ENCODE data around the gene ACSBG1. TPM values are rescaled to one million over a fixed set of nuclear protein-coding genes. Genes with fewer than 3 reads are reported as not detected.

Gene ACSBG1, protein sequence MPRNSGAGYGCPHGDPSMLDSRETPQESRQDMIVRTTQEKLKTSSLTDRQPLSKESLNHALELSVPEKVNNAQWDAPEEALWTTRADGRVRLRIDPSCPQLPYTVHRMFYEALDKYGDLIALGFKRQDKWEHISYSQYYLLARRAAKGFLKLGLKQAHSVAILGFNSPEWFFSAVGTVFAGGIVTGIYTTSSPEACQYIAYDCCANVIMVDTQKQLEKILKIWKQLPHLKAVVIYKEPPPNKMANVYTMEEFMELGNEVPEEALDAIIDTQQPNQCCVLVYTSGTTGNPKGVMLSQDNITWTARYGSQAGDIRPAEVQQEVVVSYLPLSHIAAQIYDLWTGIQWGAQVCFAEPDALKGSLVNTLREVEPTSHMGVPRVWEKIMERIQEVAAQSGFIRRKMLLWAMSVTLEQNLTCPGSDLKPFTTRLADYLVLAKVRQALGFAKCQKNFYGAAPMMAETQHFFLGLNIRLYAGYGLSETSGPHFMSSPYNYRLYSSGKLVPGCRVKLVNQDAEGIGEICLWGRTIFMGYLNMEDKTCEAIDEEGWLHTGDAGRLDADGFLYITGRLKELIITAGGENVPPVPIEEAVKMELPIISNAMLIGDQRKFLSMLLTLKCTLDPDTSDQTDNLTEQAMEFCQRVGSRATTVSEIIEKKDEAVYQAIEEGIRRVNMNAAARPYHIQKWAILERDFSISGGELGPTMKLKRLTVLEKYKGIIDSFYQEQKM
- total RNA-seq, result under 1 TPM; 0.29 to 0.32 TPM
- long read RNA-seq, partial matches to known transcripts, result 0 of 4 reads
- long read RNA-seq, other reads (novel, unspliced or antisense), result 4 of 4 reads

DNA sequence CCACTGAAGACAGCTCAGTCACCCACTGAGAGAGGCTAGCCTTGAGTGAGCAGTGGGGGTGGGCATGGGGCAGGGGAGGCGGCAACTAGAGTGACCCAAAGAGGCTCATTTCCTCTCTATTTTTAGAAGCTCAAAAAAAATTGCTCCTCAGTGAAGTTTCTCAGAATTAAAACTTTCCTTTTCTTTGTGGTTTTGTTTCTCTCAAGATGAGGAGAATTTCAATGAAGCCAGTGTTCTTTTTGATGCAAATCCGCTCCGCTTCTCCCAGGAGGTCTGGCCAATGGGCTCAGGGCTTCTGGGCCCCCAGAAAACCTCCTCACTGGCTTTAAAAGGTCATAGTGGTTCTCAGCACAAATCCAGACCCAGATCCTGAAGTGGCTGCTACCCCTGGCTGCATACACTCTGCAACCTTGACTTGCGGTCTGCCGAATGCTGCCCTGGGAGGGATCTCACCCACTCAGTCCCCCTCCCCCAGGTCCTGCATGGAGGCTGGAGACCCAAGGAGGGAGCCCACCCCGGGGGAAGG lies at the start of gene ACSBG1:
Gene ACSBG1 (minus strand): TSS at position 51 of the 526 bp plus-strand sequence. CDS start 64 bp downstream, outside the sequence.
- no peak for ATAC-seq
- DNase-seq, result no peak
- intact Hi-C loops (cut with DNase I), result loop anchor here in 1 of 2 donors (5.0 kb wide), 2 partner anchors 32 to 277 kb away; no protein-coding TSS in a partner anchor

DNA sequence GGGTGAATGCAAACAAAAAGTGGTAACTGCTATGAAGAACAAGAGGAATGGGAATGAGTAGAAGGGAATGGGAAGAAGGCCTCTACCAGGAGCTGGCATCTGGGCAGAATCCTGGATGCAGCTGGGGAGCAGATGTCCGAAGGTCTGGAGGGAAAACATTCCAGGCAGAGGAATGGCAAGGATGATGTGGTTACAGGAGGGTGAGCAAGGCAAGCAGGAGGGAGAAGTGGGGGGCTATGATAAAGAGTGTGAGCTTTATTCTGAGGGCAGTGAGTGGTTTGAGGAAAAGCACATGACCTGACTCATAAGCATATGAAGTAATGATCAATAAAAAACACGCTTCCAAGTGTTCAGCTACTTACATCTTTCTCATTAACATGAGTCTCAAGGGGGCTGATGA lies 48.0 kb upstream of the ACSBG1 start:
- no peak for ATAC-seq
- intact Hi-C loops (cut with DNase I), result no loop called here

DNA sequence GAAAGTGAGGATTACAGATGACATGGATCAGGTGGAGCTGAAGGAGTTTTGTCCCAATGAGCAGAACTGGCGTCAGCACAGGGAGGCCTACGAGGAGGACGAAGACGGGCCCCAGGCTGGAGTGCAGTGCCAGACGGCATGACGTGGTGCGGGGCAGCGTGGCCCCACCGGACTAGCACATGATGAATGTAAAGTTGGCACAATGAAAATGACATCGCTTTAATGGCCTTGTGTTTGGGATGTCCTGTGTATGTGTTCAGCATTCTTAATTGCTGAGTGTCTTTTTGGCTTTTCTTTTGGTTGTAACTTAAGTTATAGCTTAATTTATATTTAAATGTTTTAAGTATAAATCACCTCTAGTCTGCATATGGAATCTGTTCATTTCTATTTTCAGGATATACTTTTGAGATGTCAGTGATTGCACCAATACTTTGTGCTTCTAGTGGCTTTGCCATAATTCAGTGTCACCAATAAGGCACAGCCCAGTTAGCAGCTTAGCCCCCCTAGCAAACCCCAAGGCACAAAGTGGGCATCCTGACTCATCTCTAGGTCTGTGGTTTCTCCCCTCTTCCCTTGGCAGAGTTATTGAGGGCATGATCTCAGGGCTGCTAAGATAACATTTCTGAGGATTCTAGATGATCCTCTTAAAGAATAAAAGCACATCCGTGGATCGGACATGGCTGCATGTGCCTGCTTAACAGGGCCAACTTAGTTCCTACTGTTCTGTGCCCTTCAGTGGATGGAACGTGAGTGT lies 46.1 kb upstream of the ACSBG1 start:
- ATAC-seq, result no peak
- no peak for DNase-seq
- intact Hi-C loops (cut with DNase I), result no loop called here

More for the DNA sequence above, 48.0 kb upstream of the ACSBG1 start:
- DNase-seq, result no peak

DNA sequence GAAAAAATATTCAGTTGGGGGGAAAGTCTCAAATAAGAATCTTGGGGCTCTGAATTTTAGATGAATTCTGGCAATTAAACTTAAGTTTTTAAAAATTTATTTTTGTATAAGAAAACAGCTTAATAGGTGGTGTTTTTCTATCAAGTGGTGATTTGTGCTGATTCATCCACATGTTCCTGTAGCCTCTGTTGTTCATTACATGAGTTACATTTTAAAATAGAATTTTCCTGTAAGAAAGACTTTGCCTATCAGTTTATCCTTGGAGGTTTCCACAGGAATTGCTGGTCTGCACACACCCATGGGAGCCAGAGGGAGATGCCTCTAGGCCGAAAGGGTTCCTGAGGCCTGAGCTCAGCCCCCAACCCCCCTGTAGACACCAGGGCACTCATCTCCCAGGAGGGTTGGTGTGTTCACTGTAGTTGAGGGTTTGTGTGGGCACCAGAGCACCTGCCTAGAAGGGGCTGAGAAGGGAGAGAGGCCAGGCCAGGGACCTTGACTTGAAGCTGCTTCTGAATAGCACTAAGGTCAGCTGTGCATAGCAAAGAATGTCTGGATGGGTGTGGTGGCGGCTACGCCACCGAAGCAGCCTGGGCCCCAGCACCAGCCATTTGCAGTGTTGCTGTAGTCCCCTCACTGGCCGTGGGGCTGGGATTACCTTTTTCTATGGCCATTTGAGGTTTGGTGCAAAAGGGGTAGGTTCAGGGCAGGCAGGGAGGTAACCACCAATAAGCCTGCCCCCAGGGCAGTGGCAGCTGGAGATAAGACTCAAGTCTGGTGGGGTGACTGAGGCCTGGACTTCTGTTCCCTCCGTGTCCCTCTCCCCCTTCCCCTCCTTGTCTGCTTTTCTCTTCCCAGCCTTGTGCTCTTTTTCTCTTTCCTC lies 41.9 kb upstream of the ACSBG1 start:
- no peak for DNase-seq
- no peak for ATAC-seq
- intact Hi-C loops (cut with DNase I), result no loop called here

DNA sequence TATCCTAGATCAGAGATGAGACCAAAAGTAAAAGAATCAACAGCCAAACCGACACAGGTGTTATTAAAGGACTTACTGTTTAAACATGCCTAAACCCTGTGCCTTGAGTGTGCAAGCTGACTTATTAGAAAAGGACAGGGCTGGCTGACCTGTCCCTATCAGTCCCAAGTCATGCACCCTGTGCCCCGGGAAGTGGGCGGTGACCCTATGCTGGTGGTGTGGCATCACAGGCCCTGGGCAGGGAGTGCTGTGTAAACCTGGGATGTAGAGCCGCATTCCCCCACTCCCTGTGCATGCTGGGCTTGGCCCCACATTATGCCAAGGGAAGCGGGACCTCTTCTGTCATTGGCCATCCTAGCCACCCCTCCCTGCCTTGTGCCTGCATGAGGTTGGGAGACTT lies 40.6 kb upstream of the ACSBG1 start:
- ATAC-seq (no peak), DNase-seq (no peak)
- intact Hi-C loops (cut with DNase I), result no loop called here

DNA sequence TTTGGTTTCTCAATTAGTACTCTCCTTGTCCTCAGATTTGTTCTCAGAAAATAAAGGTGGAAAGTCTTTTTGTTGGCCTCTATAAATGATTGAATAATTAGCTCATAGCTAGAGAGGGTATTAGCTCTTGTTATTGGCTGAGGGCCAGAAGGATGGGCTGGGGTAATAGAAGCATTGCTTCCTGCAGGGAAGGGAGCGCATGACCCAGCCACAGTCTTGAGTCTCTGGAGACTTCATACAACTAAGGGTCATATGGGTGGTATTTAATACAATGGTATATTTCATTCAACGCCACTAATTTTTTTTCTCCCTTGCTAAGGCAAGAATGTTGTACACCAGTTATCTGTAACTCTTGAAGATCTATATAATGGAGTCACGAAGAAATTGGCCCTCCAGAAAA lies 38.4 kb upstream of the ACSBG1 start:
- ATAC-seq, result no peak
- intact Hi-C loops (cut with DNase I), result no loop called here
- DNase-seq, result no peak

DNA sequence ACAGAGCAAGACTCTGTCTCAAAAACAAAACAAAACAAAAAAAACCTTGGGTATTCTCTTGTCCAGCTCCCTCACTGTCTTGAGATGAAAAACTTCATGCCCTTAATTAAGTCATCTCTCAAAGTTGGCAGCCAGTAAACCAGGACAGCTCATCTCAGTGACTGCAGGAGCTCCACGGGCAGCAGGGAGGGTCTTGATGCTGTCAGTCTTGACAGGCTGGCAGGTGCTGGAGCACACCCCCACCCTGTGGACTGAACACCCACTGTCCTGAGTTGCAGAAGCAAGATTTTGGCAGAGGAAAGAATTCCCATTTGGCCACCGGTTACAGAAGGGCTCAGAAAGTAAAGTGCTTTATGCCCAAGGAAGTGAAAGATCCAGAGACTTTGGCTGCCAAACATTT lies 38.0 kb upstream of the ACSBG1 start:
- DNase-seq, result no peak
- intact Hi-C loops (cut with DNase I), result no loop called here
- peak in 1 of 2 donors; percentile 28 for ATAC-seq

DNA sequence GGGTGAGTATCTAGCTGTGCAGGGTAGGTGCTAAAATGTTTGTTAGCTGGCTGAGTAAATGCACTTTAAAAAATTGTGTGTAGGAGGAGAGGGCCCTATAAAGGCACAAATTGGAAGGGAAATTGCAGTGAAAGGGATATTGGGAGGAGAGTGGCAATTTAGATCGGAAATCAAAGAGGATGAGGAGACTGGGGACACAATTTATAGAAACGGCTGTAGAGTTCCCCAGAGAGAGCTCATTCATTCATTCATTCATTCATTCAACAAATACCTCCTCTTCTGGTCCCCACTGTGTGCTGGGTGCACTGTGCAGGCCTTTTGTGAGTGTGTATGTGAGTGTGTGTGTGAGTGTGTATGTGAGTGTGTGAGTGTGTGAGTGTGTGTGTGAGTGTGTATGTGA lies 32.4 kb upstream of the ACSBG1 start:
- no peak for DNase-seq
- no peak for ATAC-seq
- intact Hi-C loops (cut with DNase I), result no loop called here

DNA sequence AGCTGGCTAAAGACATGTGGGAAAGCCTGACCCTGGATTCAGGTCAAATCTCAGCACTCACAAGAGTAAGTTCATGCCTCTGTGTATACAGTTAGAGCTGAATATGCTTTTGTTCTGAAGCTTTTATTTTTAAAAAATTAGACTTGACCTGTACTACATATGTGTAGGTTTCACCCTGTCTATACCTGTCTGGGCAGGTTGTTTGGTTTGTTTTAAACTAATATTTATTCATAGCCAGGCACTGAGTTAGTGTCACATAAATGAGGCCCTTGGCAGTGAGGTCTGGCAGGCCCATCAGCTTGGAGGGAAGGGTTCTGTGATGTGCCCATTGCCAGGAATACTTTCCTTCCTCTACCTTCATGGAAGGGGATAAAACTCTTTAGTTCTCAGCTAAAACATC lies 31.9 kb upstream of the ACSBG1 start:
- ATAC-seq (no peak), DNase-seq (no peak)
- intact Hi-C loops (cut with DNase I), result no loop called here

DNA sequence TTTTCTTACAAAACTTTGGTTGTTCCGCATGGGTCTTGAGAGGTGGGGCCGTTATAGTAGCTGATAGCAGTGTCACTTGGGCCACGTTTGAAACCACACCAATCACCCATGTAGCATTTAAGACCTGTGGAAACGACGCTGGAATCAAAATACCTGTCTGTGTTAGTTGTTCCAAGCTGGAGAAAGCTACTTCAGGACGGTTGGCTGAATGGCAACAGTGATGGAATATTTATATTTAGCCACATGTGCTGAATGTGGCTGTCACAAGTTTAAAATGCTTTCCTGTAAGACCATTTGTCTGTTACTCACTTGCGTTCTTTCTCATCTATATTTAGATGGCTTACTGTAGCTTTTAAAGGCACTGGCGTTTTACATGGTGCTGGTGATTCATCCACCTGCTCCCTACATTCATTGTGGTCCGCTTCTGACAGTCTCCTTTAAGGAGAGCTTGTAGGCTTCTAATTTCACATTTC lies 31.4 kb upstream of the ACSBG1 start:
- ATAC-seq, result peak; percentile 53 to 70
- DNase-seq, result no peak
- intact Hi-C loops (cut with DNase I), result no loop called here

DNA sequence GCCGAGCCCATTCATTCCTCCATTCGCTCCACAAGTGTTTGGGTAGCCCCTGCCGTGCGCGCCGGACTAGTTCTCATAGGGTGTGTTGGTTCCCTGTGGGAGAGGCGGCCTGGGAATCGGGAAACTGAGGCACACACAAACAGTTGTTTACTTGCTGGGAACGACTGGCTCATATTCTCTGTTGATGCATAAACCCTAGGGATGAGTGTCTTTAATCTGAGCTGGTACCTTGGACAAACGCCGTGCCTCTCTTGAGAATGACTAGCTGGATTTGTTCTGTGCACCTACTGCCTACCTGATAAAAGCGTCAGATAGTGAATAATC lies 30.7 kb upstream of the ACSBG1 start:
- intact Hi-C loops (cut with DNase I), result no loop called here
- DNase-seq (no peak), ATAC-seq (peak in 1 of 2 donors; percentile 5)

DNA sequence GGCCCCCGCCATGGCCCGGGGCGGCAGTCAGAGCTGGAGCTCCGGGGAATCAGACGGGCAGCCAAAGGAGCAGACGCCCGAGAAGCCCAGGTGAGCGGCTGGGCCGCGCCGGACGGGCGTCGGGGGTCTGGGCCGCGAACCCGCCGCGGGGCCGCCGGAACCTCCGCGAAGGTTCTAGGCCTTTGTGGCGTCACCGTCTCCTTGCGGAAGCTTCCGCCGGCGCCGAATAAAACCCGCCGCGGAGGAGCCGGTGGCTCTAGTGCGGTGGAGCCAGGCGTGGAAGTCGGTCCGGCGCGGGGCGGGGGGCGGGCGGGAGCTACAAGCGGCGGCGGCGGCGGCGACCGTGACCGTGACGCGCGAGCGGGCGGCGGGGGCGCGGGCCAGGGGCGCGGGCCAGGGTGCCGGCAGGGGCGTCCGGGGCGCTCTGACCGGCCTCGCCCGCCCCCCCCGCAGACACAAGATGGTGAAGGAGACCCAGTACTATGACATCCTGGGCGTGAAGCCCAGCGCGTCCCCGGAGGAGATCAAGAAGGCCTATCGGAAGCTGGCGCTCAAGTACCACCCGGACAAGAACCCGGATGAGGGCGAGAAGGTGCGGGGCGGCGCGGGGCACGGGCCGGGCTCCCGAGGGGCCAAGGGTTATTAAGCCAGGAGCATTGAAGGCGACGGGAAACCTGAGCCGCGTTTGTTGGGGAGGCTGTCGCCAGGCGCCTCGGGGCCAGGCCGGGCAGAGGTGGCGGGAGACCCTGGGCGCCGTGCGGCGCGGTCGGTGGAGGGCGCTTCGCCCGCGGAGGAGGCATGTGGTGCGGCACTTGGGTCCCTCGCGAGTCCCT lies 30.2 kb upstream of the ACSBG1 start, which contains the start of gene DNAJA4:
Gene DNAJA4 (plus strand): TSS at position 259 of the 833 bp plus-strand sequence. CDS start 202 bp downstream, at position 461.
- peak; percentile 61 to 74 for ATAC-seq
- peak; percentile 76 for DNase-seq
- intact Hi-C loops (cut with DNase I), result no loop called here

DNA sequence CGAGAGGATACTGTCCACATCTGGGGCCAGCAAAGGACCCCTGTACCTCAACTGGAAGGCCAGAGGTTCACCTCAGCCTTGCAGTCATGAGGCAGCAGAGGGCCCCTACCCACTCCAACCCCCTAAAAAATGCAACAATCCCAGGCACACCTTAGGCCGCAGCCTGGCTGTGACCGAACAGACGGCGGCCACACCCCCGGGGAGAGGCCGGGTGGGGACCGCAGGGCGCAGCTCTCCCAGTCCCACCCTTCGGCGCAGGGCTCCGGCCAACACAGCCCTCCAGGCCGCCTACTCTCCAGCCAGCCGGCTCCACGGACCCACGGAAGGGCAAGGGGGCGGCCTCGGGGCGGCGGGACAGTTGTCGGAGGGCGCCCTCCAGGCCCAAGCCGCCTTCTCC lies 29.5 kb upstream of the ACSBG1 start:
- peak; percentile 4 to 10 for ATAC-seq
- no peak for DNase-seq
- intact Hi-C loops (cut with DNase I), result no loop called here

DNA sequence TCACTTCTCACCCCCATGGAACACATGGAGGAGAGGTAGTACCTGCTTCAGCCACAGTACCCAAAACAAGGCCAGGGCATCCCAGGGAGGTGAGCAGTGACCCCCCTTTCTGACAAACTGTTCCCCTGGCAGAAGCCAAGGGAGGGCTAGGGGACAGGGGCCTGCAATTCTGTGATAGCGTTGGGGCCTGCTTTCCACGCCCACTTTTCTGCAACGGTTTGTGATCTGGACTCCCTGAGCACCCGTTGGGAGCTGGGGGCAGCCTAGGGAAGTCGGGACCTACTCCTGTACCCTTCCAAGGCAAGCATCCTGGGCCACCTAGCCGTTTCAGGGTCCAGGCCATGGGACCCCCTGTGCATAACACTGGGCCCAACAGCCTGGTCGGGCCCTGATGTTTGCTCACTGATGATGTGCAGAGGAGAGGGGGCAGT lies 29.0 kb upstream of the ACSBG1 start:
- intact Hi-C loops (cut with DNase I), result no loop called here
- ATAC-seq (no peak), DNase-seq (no peak)

DNA sequence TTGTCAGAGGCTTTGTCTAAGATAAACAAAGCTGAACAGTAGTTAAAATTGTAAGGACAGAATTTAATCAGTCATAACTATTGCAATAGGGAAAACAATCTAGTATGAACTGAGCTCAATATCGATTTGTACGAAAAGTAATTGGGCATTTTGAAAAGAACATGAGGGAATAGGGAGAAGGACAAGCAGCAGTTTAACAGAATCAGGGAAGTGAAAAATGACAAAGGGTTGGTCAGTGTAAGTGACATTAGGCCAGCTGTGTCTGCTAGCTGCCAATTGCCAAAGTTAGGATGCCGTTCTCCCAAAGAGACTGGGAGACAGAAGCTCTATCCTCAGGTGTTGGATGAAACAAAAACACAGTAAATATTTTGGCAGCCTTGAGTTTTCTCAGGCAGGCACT lies 26.7 kb upstream of the ACSBG1 start:
- no peak for ATAC-seq
- intact Hi-C loops (cut with DNase I), result no loop called here
- DNase-seq, result no peak

DNA sequence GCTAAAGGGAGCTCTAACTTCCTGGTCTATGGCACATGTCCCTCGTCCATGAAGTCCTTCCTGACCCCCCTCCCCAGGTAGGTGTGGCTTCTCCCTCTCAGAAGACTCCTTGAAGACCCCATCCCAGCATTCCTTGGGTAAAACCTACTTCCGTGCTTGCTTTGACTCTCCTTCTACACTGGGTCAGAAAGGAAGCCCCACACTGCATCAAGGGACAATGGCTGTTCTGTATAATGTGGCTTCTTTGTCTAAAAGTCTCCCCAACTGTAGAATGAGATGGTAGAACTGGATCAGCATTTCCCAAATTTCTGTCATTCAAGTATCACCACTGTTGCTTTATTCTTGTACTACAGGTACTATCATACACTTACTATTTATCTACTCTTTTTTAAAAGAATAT lies 26.1 kb upstream of the ACSBG1 start:
- ATAC-seq, result no peak
- DNase-seq, result no peak
- intact Hi-C loops (cut with DNase I), result no loop called here

DNA sequence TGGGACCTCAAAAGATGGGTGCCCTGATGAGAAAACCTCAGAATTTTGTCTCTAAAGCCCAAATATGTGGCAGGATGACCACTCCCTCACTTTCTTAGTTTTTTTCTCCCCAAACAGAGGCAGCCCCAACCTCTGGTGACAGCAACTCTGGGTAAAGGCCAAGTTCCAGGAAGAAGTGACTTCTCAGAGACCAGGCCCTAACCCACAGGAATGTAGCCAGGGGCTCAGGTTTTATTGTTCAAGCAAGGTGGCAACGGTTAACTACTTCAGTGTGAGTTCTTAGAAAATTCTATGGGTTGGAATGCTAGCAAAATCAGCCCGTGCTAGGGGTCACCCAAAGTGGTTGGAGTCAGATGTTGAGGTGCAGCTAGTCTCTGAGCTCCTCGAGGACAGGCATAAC lies 24.9 kb upstream of the ACSBG1 start:
- DNase-seq (no peak), ATAC-seq (no peak)
- intact Hi-C loops (cut with DNase I), result no loop called here

DNA sequence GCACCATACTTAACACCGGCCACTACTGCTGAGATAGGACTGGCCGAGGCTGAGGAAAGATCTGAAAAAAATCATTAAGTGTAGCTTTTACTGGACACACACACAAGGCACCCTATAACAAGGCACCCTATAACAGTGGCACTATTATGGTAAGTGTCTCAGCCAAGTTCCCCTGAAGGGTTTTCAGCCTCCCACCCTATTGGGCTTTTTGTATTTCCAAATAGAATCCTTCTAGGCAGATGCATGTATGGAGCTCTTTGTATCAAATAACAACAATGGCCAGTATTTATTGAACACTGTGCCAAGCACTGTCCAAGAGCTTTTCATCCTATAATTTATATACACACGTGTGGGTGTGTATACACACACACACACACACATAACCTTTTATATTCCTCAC lies 23.3 kb upstream of the ACSBG1 start:
- ATAC-seq (no peak), DNase-seq (no peak)
- intact Hi-C loops (cut with DNase I), result no loop called here
